Sigmoid colon (tissue), 7 donors: ENCODE results near the gene OR52W1. TPM values are rescaled to one million over a fixed set of nuclear protein-coding genes. Genes with fewer than 3 reads are reported as not detected.
"Not testable (repeated sequence)": the region's sequence is repeated elsewhere in the genome, so short reads cannot be mapped to it uniquely, and the experiment has no call there.

Experiments used
- DNase-seq: peaks from one replicate; pipeline ENCODE4 v3.0.0-alpha.2; 2019
- H3K27ac ChIP-seq, 4 donors: fragments of 200-600 bp; sonication (generic); one replicate each; pipeline ENCODE4 v1.5.1; 2016 to 2019; ENCODE audit warnings: mild to moderate bottlenecking in 1 of 4
- H3K27me3 ChIP-seq, 3 donors: fragments of 200-600 bp; sonication (generic); one replicate each; pipeline ENCODE4 v1.5.1; 2019; ENCODE audit warnings: mild to moderate bottlenecking in 1 of 3
- H3K36me3 ChIP-seq, 4 donors: fragments of 200-600 bp; sonication (generic); one replicate each; pipeline ENCODE4 v1.5.1; 2016 to 2019
- H3K4me1 ChIP-seq, 4 donors: fragments of 200-600 bp; sonication (generic); one replicate each; pipeline ENCODE4 v1.5.1; 2017 to 2019
- H3K4me3 ChIP-seq, 4 donors: fragments of 200-600 bp; sonication (generic); one replicate each; pipeline ENCODE4 v1.5.1; 2017 to 2019; ENCODE audit warnings: mild to moderate bottlenecking in 2 of 4, moderate library complexity in 1 of 4
- H3K9me3 ChIP-seq, 4 donors: fragments of 200-600 bp in 3 of 4; sonication (generic) in 3 of 4; one replicate each; pipeline versions ENCODE4 v1.5.1 to v1.6.1; 2013 to 2019
- EP300 ChIP-seq, 4 donors: sonication (generic); formaldehyde crosslinking; IDR thresholded peaks; one replicate each; pipeline ENCODE4 v1.6.1; 2017; ENCODE audit warnings: antibody characterized with exemption in 4 of 4
- POLR2A ChIP-seq, 2 donors: fragments of 450-650 bp; IDR thresholded peaks; one replicate each; pipeline ENCODE4 v1.6.1; 2016; ENCODE audit warnings: antibody characterized with exemption in 2 of 2, mild to moderate bottlenecking in 2 of 2, moderate library complexity in 2 of 2
- POLR2AphosphoS5 ChIP-seq, 4 donors: sonication (generic); formaldehyde crosslinking; IDR thresholded peaks; one replicate each; pipeline ENCODE4 v1.6.1; 2017; ENCODE audit warnings: antibody characterized with exemption in 4 of 4
- WGBS, 2 donors: extraction: QIAGEN DNeasy Blood & Tissue Kit; methylation state at CpG; one replicate each; pipeline ENCODE4 v1.1.7; 2013; 5-methylcytosine and 5-hydroxymethylcytosine counted together
- intact Hi-C: fragments of 100-400 bp; cut with DNase I; formaldehyde crosslinking; loops from one replicate; pipeline ENCODE4 v1.15.1; 2023
- polyA plus RNA-seq, 3 donors: library from polyadenylated mRNA; stranded (reverse); fragments of 200-250 nt; gene quantifications; one replicate each; pipeline ENCODE4 v1.2.3, GENCODE V29; 2013
- total RNA-seq, 4 donors: library from RNA; depleted of rRNA; stranded (reverse); fragments of >200 nt; gene quantifications; one replicate each; pipeline ENCODE4 v1.1.0, GENCODE V29; 2016
- TF ChIP-seq, protein P1 (sequence below), 4 experiments: fragments of 450-650 bp in 3 of 4; fragments of 200-600 bp in 1 of 4; IDR thresholded peaks; one replicate each; pipeline ENCODE4 v1.5.1; 2016 to 2019; ENCODE audit warnings: antibody characterized with exemption in 4 of 4, mild to moderate bottlenecking in 3 of 4, moderate library complexity in 2 of 4
- donor health status: healthy with polysubstance abuse.
- donor health status: Bipolar disorder and iron deficiency.
- donor health status: healthy.

The OR52W1 gene
- total and polyA plus RNA-seq, 7 donors = not detected

DNA sequence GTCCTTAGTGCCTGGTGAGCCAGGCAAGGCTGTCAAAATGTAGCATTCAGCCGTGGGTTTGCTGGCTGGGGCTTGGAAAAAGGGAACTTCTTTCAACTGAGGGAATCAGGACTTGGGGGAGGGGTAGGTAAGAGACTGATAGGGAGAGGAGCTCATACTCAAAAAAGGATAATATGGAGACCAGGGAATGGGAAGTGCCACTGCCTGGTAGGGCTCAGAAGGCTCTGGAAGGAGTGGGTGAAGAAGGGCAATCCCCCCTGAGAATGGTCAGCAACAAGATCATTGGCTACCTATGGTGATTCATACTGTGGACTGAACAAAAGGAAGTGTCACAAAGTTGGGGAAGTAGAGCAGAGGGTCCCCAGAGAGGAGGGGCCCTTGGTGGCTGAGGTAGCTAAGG, 41.8 kb downstream of the OR52W1 start:
- 36 to 81% methylated on average over 1 of the region's 1 CpG for WGBS, 2 donors

GRCh38 chr11:6241316-6241715, 42.3 kb downstream of the OR52W1 start:
- Histone ChIP-seq H3K9me3 (no peaks in the 10 kb centered on the region), H3K4me3 (no peak overlapping the region), H3K36me3 (no peaks in the 10 kb centered on the region), H3K4me1 (no peaks in the 10 kb centered on the region), H3K27me3 (no peaks in the 10 kb centered on the region), H3K27ac (no peak overlapping the region)
- intact Hi-C loops = no loop called here
- 92 to 94% methylated on average over 7 of the region's 7 CpGs for WGBS, 2 donors
- TF ChIP-seq POLR2A (IDR thresholded peaks at IDR 0.05) = no peak
- TF ChIP-seq, protein P1, sequence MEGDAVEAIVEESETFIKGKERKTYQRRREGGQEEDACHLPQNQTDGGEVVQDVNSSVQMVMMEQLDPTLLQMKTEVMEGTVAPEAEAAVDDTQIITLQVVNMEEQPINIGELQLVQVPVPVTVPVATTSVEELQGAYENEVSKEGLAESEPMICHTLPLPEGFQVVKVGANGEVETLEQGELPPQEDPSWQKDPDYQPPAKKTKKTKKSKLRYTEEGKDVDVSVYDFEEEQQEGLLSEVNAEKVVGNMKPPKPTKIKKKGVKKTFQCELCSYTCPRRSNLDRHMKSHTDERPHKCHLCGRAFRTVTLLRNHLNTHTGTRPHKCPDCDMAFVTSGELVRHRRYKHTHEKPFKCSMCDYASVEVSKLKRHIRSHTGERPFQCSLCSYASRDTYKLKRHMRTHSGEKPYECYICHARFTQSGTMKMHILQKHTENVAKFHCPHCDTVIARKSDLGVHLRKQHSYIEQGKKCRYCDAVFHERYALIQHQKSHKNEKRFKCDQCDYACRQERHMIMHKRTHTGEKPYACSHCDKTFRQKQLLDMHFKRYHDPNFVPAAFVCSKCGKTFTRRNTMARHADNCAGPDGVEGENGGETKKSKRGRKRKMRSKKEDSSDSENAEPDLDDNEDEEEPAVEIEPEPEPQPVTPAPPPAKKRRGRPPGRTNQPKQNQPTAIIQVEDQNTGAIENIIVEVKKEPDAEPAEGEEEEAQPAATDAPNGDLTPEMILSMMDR (IDR thresholded peaks at IDR 0.05) = no peak
- TF ChIP-seq POLR2AphosphoS5 (IDR thresholded peaks at IDR 0.05) = no peak
- no peak for TF ChIP-seq EP300 (IDR thresholded peaks at IDR 0.05)
- no peak for DNase-seq

More for the DNA sequence above, 41.8 kb downstream of the OR52W1 start:
- Histone ChIP-seq H3K27ac (no peak overlapping the region), H3K9me3 (no peaks in the 10 kb centered on the region), H3K4me1 (no peaks in the 10 kb centered on the region), H3K27me3 (no peaks in the 10 kb centered on the region), H3K36me3 (no peaks in the 10 kb centered on the region), H3K4me3 (no peak overlapping the region)
- TF ChIP-seq POLR2A (IDR thresholded peaks at IDR 0.05) (no peak), EP300 (IDR thresholded peaks at IDR 0.05) (no peak), POLR2AphosphoS5 (IDR thresholded peaks at IDR 0.05) (no peak)
- TF ChIP-seq, protein P1 (IDR thresholded peaks at IDR 0.05) = no peak
- no peak for DNase-seq
- intact Hi-C loops = no loop called here

DNA sequence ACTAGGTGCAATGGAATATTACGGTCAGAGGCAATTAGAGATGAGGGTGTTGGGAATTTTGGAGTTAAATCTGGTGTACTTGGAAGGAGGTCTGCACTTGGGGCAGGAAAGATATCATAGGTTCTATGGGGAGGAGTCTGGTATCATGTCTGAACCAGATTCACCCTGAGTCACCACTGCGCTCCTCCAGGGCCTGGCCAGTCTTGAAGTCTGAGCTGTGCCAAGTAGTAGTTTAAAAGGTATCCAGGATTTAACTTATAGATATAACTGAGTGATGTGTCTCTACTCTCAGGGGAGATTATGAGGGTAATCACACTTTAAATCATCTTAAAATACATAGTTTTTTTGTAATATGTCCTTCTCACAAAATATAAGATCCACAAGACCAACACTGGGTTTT, 46.5 kb downstream of the OR52W1 start:
- Histone ChIP-seq H3K36me3 (no peaks in the 10 kb centered on the region), H3K9me3 (no peaks in the 10 kb centered on the region), H3K4me1 (peaks cover 0 to 8% (median 4%) of the 10 kb centered on the region in 4 donors), H3K27me3 (no peaks in the 10 kb centered on the region), H3K4me3 (no peak overlapping the region), H3K27ac (no peak overlapping the region)
- 95 to 96% methylated on average over 2 of the region's 2 CpGs for WGBS, 2 donors
- DNase-seq = no peak
- TF ChIP-seq POLR2AphosphoS5 (IDR thresholded peaks at IDR 0.05) (no peak), POLR2A (IDR thresholded peaks at IDR 0.05) (no peak), EP300 (IDR thresholded peaks at IDR 0.05) (no peak)
- TF ChIP-seq, protein P1 (IDR thresholded peaks at IDR 0.05) = no peak
- intact Hi-C loops = no loop called here

- H3K9me3 ChIP-seq = no peaks in the 10 kb centered on the region
- WGBS, 2 donors = 93 to 98% methylated on average over 1 of the region's 1 CpG
- H3K36me3 ChIP-seq = no peaks in the 10 kb centered on the region
- H3K27me3 ChIP-seq = no peaks in the 10 kb centered on the region
- peaks cover 0 to 23% (median 15%) of the 10 kb centered on the region in 4 donors for H3K4me1 ChIP-seq
- no peak overlapping the region for H3K27ac ChIP-seq
- intact Hi-C loops = no loop called here
- TF ChIP-seq POLR2AphosphoS5 (IDR thresholded peaks at IDR 0.05) (no peak), POLR2A (IDR thresholded peaks at IDR 0.05) (no peak), EP300 (IDR thresholded peaks at IDR 0.05) (no peak)
- TF ChIP-seq, protein P1 (IDR thresholded peaks at IDR 0.05) = no peak
- H3K4me3 ChIP-seq = no peak overlapping the region
- DNase-seq = no peak
These were observed 49.2 kb downstream of the OR52W1 start for GRCh38 chr11:6248248-6248647.

- H3K4me1 ChIP-seq = peaks cover 0 to 23% (median 15%) of the 10 kb centered on the region in 4 donors
- H3K36me3 ChIP-seq, H3K27ac ChIP-seq, intact Hi-C loops, H3K9me3 ChIP-seq, H3K4me3 ChIP-seq, DNase-seq, H3K27me3 ChIP-seq: not testable (repeated sequence)
- 89 to 90% methylated on average over 3 of the region's 3 CpGs for WGBS, 2 donors
These were observed 49.9 kb downstream of the OR52W1 start for GRCh38 chr11:6248897-6249296.

Other genes with a start within 250 kb of the OR52W1 start
- not detected for gene OR56A5, start 230.7 kb upstream of the OR52W1 start, total RNA-seq
- gene OR56A5, start 230.7 kb upstream of the OR52W1 start, polyA plus RNA-seq = not detected
- gene OR52L1, start 212.2 kb upstream of the OR52W1 start, total RNA-seq = not detected
- gene OR52L1, start 212.2 kb upstream of the OR52W1 start, polyA plus RNA-seq = not detected
- gene OR56A4, start 192.3 kb upstream of the OR52W1 start, total RNA-seq = not detected
- gene OR56A4, start 192.3 kb upstream of the OR52W1 start, polyA plus RNA-seq = not detected
- under 1 TPM in 1 of 4 donors, not detected in 3; under 0.01 TPM for gene OR56A1, start 168.5 kb upstream of the OR52W1 start, total RNA-seq
- not detected for gene OR56A1, start 168.5 kb upstream of the OR52W1 start, polyA plus RNA-seq
- not detected for gene OR56B4, start 91.5 kb upstream of the OR52W1 start, total RNA-seq
- not detected for gene OR56B4, start 91.5 kb upstream of the OR52W1 start, polyA plus RNA-seq
- not detected for gene OR52B2, start 28.9 kb upstream of the OR52W1 start, total RNA-seq
- not detected for gene OR52B2, start 28.9 kb upstream of the OR52W1 start, polyA plus RNA-seq
- gene C11orf42, start 6.3 kb downstream of the OR52W1 start, total RNA-seq = not detected
- gene C11orf42, start 6.3 kb downstream of the OR52W1 start, polyA plus RNA-seq = not detected
- gene FHIP1B, start 35.4 kb downstream of the OR52W1 start, total RNA-seq = 10 to 100 TPM; 21.6 to 66.0 (median 36.6) TPM
- gene FHIP1B, start 35.4 kb downstream of the OR52W1 start, polyA plus RNA-seq = 10 to 100 TPM; 43.5 to 89.0 (median 49.2) TPM
- under 1 TPM in 1 of 4 donors, not detected in 3; 0.55 TPM for gene CNGA4, start 39.9 kb downstream of the OR52W1 start, total RNA-seq
- under 1 TPM in 1 of 3 donors, not detected in 2; 0.16 TPM for gene CNGA4, start 39.9 kb downstream of the OR52W1 start, polyA plus RNA-seq
- under 1 TPM in 2 of 4 donors, not detected in 2; 0.41 to 0.99 TPM for gene CCKBR, start 60.6 kb downstream of the OR52W1 start, total RNA-seq
- gene CCKBR, start 60.6 kb downstream of the OR52W1 start, polyA plus RNA-seq = not detected
- gene CAVIN3, start 121.3 kb downstream of the OR52W1 start, total RNA-seq = 100 to 1,000 TPM; 113 to 294 (median 188) TPM
- 10 to 100 TPM in 2 of 3 donors, 1 to 10 TPM in 1; 6.9 to 25.6 (median 24.0) TPM for gene CAVIN3, start 121.3 kb downstream of the OR52W1 start, polyA plus RNA-seq
- 10 to 100 TPM; 17.1 to 36.8 (median 18.5) TPM for gene SMPD1, start 191.2 kb downstream of the OR52W1 start, total RNA-seq
- gene SMPD1, start 191.2 kb downstream of the OR52W1 start, polyA plus RNA-seq = 10 to 100 TPM in 2 of 3 donors, 1 to 10 TPM in 1; 9.6 to 46.4 (median 22.2) TPM
- 10 to 100 TPM; 51.0 to 85.0 (median 61.7) TPM for gene APBB1, start 219.9 kb downstream of the OR52W1 start, total RNA-seq
- gene APBB1, start 219.9 kb downstream of the OR52W1 start, polyA plus RNA-seq = 10 to 100 TPM in 1 of 3 donors, 1 to 10 TPM in 2; 5.5 to 19.7 (median 9.6) TPM
- gene HPX, start 241.8 kb downstream of the OR52W1 start, total RNA-seq = 1 to 10 TPM in 1 of 4 donors, under 1 TPM in 1, not detected in 2; 0.54 to 3.0 TPM
- 1 to 10 TPM in 1 of 3 donors, under 1 TPM in 1, not detected in 1; 0.69 to 1.8 TPM for gene HPX, start 241.8 kb downstream of the OR52W1 start, polyA plus RNA-seq